GM19099 (cell line): ENCODE data around the gene AOC3.

Source experiments
- POLR2A ChIP-seq: IDR thresholded peaks from 3 replicates; pipeline ENCODE4 v1.6.1; 2011; ENCODE audit warnings: low read depth; ENCODE audit not compliant: insufficient read length; ENCODE audit errors: extremely low read depth

Gene AOC3

GRCh38 chr17:42852351-42852750 is 1.4 kb downstream of the AOC3 start:
- no peak for TF ChIP-seq POLR2A

GRCh38 chr17:42853004-42853403 is 2.0 kb downstream of the AOC3 start:
- TF ChIP-seq POLR2A, result no peak

GRCh38 chr17:42853597-42853967 is 2.6 kb downstream of the AOC3 start:
- no peak for TF ChIP-seq POLR2A

- no peak for TF ChIP-seq POLR2A
Observed at GRCh38 chr17:42853968-42854790, 3.2 kb downstream of the AOC3 start.

- no peak for TF ChIP-seq POLR2A
Observed at GRCh38 chr17:42855048-42855596, 4.1 kb downstream of the AOC3 start.

- TF ChIP-seq POLR2A, result no peak
Observed at GRCh38 chr17:42857389-42857788, 6.4 kb downstream of the AOC3 start.

GRCh38 chr17:42865638-42866094 is 14.7 kb downstream of the AOC3 start:
- TF ChIP-seq POLR2A, result no peak

- TF ChIP-seq POLR2A, result no peak
Observed at GRCh38 chr17:42866216-42866615, 15.2 kb downstream of the AOC3 start.

- TF ChIP-seq POLR2A, result no peak
Observed at GRCh38 chr17:42866631-42867575, 15.9 kb downstream of the AOC3 start.

GRCh38 chr17:42868338-42868737 is 17.3 kb downstream of the AOC3 start:
- no peak for TF ChIP-seq POLR2A

- no peak for TF ChIP-seq POLR2A
Observed at GRCh38 chr17:42871647-42872046, 20.6 kb downstream of the AOC3 start.

- TF ChIP-seq POLR2A, result no peak
Observed at GRCh38 chr17:42872251-42872965, 21.4 kb downstream of the AOC3 start.

- no peak for TF ChIP-seq POLR2A
Observed at GRCh38 chr17:42873315-42873714, 22.3 kb downstream of the AOC3 start.

- TF ChIP-seq POLR2A, result no peak
Observed at GRCh38 chr17:42877037-42877436, 26.0 kb downstream of the AOC3 start.

GRCh38 chr17:42878123-42878880 is 27.3 kb downstream of the AOC3 start:
- TF ChIP-seq POLR2A, result no peak
